Measurements from ENCODE around the gene AKR1B1. TPM values are rescaled to one million over a fixed set of nuclear protein-coding genes. Genes with fewer than 3 reads are reported as not detected.

The AKR1B1 gene
- total and polyA plus RNA-seq, 2 of the 4 experiments (the other 2 are of a cell fraction): 90.9 to 201 TPM

Other genes starting within 250 kb of the AKR1B1 start
- 15.6 and 19.7 TPM in 2 replicates for gene SLC35B4, start 142.2 kb downstream of the AKR1B1 start, total RNA-seq (2012; rRNA removed)
- gene SLC35B4, start 142.2 kb downstream of the AKR1B1 start, polyA plus RNA-seq (2012; rRNA removed): 9.9 and 10.0 TPM in 2 replicates
- gene AKR1B10, start 68.5 kb upstream of the AKR1B1 start, total RNA-seq (2012; rRNA removed): 0.28 and 0.54 TPM in 2 replicates
- gene AKR1B10, start 68.5 kb upstream of the AKR1B1 start, polyA plus RNA-seq (2012; rRNA removed): 0.32 and 0.49 TPM in 2 replicates
- gene AKR1B15, start 90.0 kb upstream of the AKR1B1 start, total RNA-seq (2012; rRNA removed): not detected in 2 replicates
- not detected in 2 replicates for gene AKR1B15, start 90.0 kb upstream of the AKR1B1 start, polyA plus RNA-seq (2012; rRNA removed)
- 18.8 and 32.8 TPM in 2 replicates for gene BPGM, start 187.8 kb upstream of the AKR1B1 start, total RNA-seq (2012; rRNA removed)
- gene BPGM, start 187.8 kb upstream of the AKR1B1 start, polyA plus RNA-seq (2012; rRNA removed): 16.8 and 20.0 TPM in 2 replicates

All from IMR-90 (cell line).